H1 (cell line): ENCODE results near the gene GON4L.

Experiments used
- CEBPB ChIP-seq: IDR thresholded peaks from 2 replicates; pipeline ENCODE4 v1.6.1; 2012; ENCODE audit warnings: low read depth, low read length
- CREB1 ChIP-seq: IDR thresholded peaks from 2 replicates; pipeline ENCODE4 v1.6.1; 2012; ENCODE audit warnings: inconsistent platforms
- CTCF ChIP-seq, 3 experiments: IDR thresholded peaks; 1 replicate in 2 of 3; 2 replicates in 1 of 3; pipeline versions ENCODE4 v1.5.1 to v1.6.1; 2011; ENCODE audit warnings: low read length in 3 of 3, mild to moderate bottlenecking in 3 of 3, inconsistent platforms in 2 of 3, low read depth in 1 of 3, moderate library complexity in 1 of 3; ENCODE audit not compliant: insufficient read depth in 1 of 3; ENCODE audit errors: control extremely low read depth in 1 of 3
- EGR1 ChIP-seq: IDR thresholded peaks from 2 replicates; pipeline ENCODE4 v1.6.1; 2011; ENCODE audit warnings: low read depth, low read length, borderline replicate concordance
- EZH2 ChIP-seq: fragments of 200-600 bp; sonication (generic); IDR thresholded peaks from 2 replicates; pipeline ENCODE4 v1.7.1; 2012; ENCODE audit warnings: low read depth, mild to moderate bottlenecking, moderate library complexity, low read length, inconsistent platforms; ENCODE audit not compliant: severe bottlenecking
- HDAC6 ChIP-seq: IDR thresholded peaks from one replicate; pipeline ENCODE4 v1.7.1; 2012; ENCODE audit warnings: low read depth, mild to moderate bottlenecking, inconsistent platforms, low read length, moderate library complexity
- JUND ChIP-seq: IDR thresholded peaks from 2 replicates; pipeline ENCODE4 v1.6.1; 2011; ENCODE audit warnings: mild to moderate bottlenecking, improper control_type of control experiment, low read length
- MAX ChIP-seq: IDR thresholded peaks from 2 replicates; pipeline ENCODE4 v1.6.1; 2012; ENCODE audit warnings: inconsistent platforms
- POLR2A ChIP-seq, 2 experiments: IDR thresholded peaks; 1 replicate in 1 of 2; 2 replicates in 1 of 2; pipeline ENCODE4 v1.6.1; 2011; ENCODE audit warnings: low read depth in 2 of 2, low read length in 2 of 2, mild to moderate bottlenecking in 2 of 2; ENCODE audit errors: control extremely low read depth in 1 of 2
- RAD21 ChIP-seq, 2 experiments: IDR thresholded peaks in 1 of 2; conservative IDR thresholded peaks in 1 of 2; 2 replicates each; pipeline ENCODE4 v1.6.1; 2011; ENCODE audit warnings: low read depth in 2 of 2, low read length in 2 of 2, improper control_type of control experiment in 1 of 2, inconsistent platforms in 1 of 2, mild to moderate bottlenecking in 1 of 2, moderate library complexity in 1 of 2
- RBBP5 ChIP-seq: IDR thresholded peaks from 2 replicates; pipeline ENCODE4 v1.7.1; 2012; ENCODE audit warnings: low read depth, mild to moderate bottlenecking, inconsistent platforms, low read length, moderate library complexity, borderline replicate concordance
- RXRA ChIP-seq: IDR thresholded peaks from 2 replicates; pipeline ENCODE4 v1.6.1; 2011; ENCODE audit warnings: low read depth, mild to moderate bottlenecking, low read length, moderate library complexity; ENCODE audit not compliant: insufficient read depth
- USF2 ChIP-seq: IDR thresholded peaks from 2 replicates; pipeline ENCODE4 v1.6.1; 2011; ENCODE audit warnings: low read length, improper control_type of control experiment

GRCh38 chr1:155703216-155703615, 153.8 kb downstream of the GON4L start:
- TF ChIP-seq CEBPB (no peak), RXRA (no peak), CTCF (IDR thresholded peaks at IDR 0.05; ENCODE audit: control extremely low read depth in 1 of 3, insufficient read depth in 1 of 3, low read depth in 1 of 3, low read length in 3 of 3) (no peak), MAX (no peak), EGR1 (no peak), EZH2 (no peak), CREB1 (no peak), JUND (no peak), RBBP5 (no peak), USF2 (no peak), RAD21 (IDR thresholded peaks at IDR 0.05 in 1 of 2, conservative IDR thresholded peaks at IDR 0.05 in 1 of 2; ENCODE audit: low read depth in 2 of 2, low read length in 2 of 2) (no peak), HDAC6 (no peak), POLR2A (IDR thresholded peaks at IDR 0.05; ENCODE audit: control extremely low read depth in 1 of 2, low read depth in 2 of 2, low read length in 2 of 2) (no peak)
